K562 (cell line): ENCODE data around the gene ZDHHC14.

ENCODE experiments used
- HDAC2 ChIP-seq: fragments of 450-650 bp; IDR thresholded peaks from 2 replicates; pipeline ENCODE4 v1.6.1; 2016; ENCODE audit warnings: mild to moderate bottlenecking
- MAX ChIP-seq: sonication (generic); formaldehyde crosslinking; IDR thresholded peaks from 2 replicates; pipeline ENCODE4 v1.9.0; 2022; ENCODE audit warnings: mild to moderate bottlenecking, missing genetic modification reagents
- NFYB ChIP-seq: IDR thresholded peaks from 2 replicates; pipeline ENCODE4 v1.6.1; 2011; ENCODE audit warnings: mild to moderate bottlenecking, moderate library complexity; ENCODE audit not compliant: insufficient read length; ENCODE audit errors: extremely low read depth
- ZBTB7A ChIP-seq: IDR thresholded peaks from 2 replicates; pipeline ENCODE4 v1.6.1; 2011; ENCODE audit warnings: low read depth, mild to moderate bottlenecking, low read length, moderate library complexity, borderline replicate concordance; ENCODE audit not compliant: control insufficient read depth
- ZNF124 ChIP-seq: sonication (generic); formaldehyde crosslinking; IDR thresholded peaks from 2 replicates; pipeline ENCODE4 v1.8.1; 2022; ENCODE audit warnings: missing genetic modification reagents
- ZNF668 ChIP-seq: fragments of 250-450 bp; sonication (Bioruptor Pico); IDR thresholded peaks from 2 replicates; pipeline ENCODE4 v1.8.0; 2022; ENCODE audit warnings: mild to moderate bottlenecking, inconsistent platforms

- TF ChIP-seq ZNF124 (CRISPR knock-in tag) (no peak), ZNF668 (CRISPR knock-in tag) (no peak), ZBTB7A (no peak), MAX (CRISPR knock-in tag) (no peak), HDAC2 (no peak), NFYB (no peak)
These were observed 267.6 kb downstream of the ZDHHC14 start for GRCh38 chr6:157648561-157648960.
